HG03060 (cell line): ENCODE results near the gene GHDC.
"Not testable (repeated sequence)": the region's sequence is repeated elsewhere in the genome, so short reads cannot be mapped to it uniquely, and the experiment has no call there.

ENCODE experiments used
- ATAC-seq: cut with Tn5 transposase; IDR thresholded peaks from one replicate; pipeline ENCODE4 v1.9.1; 2021; ENCODE audit warnings: low read depth, moderate number of reproducible peaks; ENCODE audit not compliant: unreplicated experiment

Gene GHDC

DNA sequence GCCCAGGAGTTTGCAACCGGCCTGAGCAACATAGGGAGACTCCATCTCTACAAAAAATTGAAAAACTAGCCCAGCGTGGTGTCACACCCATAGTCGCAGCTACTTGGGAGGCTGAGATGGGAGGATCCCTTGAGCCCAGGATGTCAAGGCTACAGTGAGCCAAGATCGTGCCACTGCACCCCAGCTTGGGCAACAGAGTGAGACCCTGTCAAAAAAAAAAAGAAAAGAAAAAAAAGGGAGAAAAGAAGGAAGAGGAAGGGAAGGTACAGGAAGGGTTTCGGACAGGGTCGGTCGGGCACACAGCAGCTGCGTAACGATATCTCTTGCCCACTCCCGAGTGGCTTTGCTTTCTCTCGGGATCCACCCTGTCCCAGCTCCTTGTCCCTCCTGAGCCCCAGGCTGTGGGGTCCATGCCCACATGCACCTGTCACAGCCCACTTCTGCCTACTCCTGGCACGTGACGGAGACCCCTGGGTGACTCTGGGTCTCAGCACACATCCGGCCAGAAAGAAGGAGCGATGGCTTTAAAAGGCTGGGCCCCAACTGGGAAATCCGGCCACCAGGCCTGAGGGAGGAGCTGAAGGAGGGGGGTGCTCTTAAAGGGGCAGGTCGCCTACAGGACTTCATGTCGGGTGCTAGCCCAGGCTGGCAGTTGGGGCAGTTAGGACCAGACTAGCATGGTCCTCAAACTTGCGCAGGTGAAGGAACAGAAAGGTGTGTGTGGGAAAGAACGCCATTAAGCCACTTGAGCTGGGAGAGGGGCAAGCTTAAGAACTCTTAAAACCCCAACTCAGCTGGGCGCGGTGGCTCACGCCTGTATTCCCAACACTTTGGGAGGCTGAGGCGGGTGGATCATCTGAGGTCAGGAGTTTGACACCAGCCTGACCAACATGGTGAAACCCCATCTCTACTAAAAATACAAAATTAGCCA, at the start of gene GHDC:
GHDC (minus strand) TSS at position 526 of the 931 bp plus-strand sequence. CDS start 913 bp downstream, outside the sequence.
- no peak for ATAC-seq

- ATAC-seq: no peak
Observed at GRCh38 chr17:42243493-42243982, 49.2 kb upstream of the GHDC start.

DNA sequence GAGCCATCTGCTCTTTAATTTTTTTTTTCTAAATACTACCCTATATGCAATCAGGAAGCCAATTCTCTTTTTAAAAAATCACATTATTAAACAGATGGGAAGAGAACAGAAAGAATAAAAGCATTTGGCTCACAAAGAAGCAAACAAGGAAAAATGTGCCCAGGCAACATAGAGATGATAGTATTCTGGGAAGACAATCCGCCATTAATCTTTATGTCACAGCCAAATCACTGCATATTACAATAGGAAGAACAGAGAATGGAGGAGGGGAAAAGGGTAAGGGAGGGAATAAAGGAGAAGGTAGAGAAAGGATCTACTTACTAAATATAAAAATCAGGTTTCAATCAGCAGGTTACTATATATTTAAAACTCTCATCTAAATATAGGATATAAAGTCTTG, 47.6 kb upstream of the GHDC start:
- ATAC-seq: no peak

GRCh38 chr17:42240863-42241262, 46.6 kb upstream of the GHDC start:
- ATAC-seq: not testable (repeated sequence)

GRCh38 chr17:42240201-42240600, 45.9 kb upstream of the GHDC start:
- no peak for ATAC-seq

GRCh38 chr17:42239576-42239975, 45.3 kb upstream of the GHDC start:
- ATAC-seq: not testable (repeated sequence)

GRCh38 chr17:42236760-42237159, 42.5 kb upstream of the GHDC start:
- ATAC-seq: no peak

DNA sequence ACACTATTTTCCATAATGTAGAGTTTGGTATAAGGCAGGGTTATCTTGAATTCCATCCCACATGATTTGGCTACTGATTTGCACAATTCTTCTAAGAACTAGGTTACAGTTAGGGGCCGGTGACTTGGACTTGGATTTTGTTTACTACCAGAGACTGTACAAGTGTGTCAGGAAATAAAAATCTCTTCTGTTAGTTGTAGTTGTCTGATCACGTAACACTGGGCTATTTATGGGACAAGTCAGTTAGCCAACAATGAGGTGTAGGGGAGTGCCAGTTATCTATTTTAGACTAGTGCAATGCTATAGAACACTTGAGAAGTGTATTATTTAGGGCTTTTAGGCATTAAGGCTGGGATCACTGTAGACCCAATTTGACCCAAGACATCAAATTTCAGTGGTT, 39.7 kb upstream of the GHDC start:
- ATAC-seq: no peak

DNA sequence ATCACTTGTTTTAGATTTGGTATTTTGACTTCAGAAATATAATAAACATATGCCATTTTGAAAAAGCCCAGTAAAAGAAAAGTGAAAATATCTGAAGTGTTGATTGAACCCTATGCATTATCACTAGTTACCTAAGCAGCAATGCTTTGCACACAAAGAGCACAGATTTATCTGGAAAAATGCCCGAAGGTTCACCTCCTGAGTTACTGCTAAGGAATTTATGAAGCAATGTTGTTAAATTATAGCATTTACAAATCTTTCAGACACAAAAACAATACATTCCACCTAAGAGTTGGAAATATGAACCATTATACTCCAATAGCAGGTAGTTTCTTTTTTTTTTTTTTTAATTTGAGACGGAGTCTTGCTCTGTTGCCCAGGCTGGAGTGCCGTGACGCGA, 38.9 kb upstream of the GHDC start:
- no peak for ATAC-seq

GRCh38 chr17:42230225-42230624, 35.9 kb upstream of the GHDC start:
- ATAC-seq: no peak

GRCh38 chr17:42227849-42228700, 33.8 kb upstream of the GHDC start:
- ATAC-seq: no peak

DNA sequence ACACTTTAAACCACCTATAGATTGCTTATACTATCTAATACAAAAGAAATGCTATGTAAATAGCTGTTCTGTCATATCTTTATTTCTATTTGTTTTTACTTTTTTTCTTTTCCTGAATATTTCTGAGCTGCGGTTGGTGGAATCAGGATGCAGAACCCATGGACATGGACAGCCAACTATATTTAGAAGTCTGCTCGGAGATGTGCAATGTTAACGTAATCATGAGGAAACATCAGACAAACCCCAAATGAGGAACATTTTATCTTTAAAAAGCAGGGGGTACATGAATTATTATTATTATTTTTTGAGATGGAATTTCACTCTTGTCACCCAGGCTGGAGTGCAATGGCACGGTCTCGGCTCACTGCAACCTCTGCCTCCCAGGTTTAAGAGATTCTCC, 31.4 kb upstream of the GHDC start:
- ATAC-seq: no peak

- ATAC-seq: no peak
Observed at GRCh38 chr17:42224651-42225050, 30.4 kb upstream of the GHDC start.

DNA sequence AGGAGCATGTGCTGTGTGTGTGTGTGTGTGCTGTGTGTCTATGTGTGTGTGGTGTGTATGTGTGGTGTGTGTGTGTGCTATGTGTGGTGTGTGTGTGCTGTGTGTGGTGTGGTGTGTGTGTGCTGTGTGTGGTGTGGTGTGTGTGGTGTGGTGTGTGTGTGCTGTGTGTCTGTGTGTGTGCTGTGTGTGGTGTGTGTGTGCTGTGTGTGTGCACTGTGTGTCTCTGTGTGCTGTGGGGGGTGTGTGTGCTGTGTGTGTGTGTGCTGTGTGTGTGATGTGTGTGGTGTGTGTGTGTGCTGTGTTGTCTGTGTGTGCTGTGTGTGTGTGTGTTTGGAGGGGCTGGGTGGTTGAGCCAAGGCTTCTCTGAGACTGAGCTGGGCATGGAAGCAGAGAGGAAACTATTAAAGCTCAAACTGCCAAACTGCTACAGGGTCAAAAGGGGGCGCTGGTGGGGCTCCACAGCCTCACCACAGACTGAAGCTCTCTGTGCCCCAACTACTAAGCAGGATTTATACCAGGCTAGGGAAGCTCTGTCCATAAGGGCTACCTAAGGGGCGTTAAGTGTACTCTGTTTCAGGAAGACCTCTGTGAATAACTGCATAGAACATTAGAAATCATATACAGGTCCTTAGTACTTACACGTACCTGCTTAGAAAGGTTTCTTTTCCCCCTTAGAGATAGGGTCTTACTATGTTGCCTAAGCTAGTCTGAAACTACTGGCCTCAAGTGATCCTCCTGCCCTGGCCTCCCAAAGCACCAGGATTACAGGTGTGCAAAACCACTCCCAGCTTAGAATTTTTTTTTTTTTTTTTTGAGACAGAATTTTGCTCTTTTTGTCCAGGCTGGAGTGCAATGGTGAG, 27.8 kb upstream of the GHDC start:
- no peak for ATAC-seq

DNA sequence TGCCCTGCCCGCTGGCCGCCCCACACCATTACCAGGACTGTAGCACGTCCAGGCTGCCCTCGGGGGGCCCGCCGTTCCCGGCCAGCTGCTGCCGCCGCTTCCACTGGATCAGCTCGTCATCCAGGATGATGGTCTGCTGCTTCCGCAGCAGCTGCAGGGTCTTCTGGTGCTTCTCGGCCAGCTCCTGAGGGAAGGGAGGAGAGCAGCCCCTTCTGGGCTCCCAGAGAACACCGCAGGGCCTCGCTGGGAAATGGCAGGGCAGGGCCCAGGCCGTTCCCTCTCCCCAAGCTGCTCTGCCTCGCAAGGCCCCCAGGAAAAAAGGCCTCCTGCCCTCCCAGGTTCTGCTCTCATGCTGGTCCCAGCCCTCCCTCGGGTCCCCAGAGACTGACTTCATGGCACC, 25.0 kb upstream of the GHDC start:
- ATAC-seq: not testable (repeated sequence)

DNA sequence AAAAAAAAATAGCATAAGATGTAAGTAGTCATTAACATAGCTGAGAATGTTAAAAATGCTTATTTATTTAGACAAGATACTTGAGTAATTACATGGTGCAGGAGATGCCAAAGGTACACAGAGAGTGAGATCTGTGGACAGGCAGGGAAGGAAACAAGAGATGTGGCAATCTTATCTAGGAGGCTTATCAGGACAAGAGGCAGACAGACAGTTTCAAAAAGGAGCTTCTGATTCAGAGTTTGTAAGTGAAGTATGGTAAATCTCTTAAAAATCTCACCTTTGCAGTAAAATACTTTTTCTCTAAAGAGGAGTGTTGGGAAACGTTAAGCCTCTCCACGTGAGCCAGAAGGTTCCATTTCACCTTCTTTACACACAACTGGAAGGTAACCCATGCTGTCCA, 19.9 kb upstream of the GHDC start:
- no peak for ATAC-seq

- ATAC-seq: no peak
Observed at GRCh38 chr17:42212382-42212781, 18.1 kb upstream of the GHDC start.

GRCh38 chr17:42211921-42212341, 17.6 kb upstream of the GHDC start:
- not testable (repeated sequence) for ATAC-seq

GRCh38 chr17:42210046-42210445, 15.8 kb upstream of the GHDC start:
- no peak for ATAC-seq

- ATAC-seq: not testable (repeated sequence)
Observed at GRCh38 chr17:42206153-42206612, 11.9 kb upstream of the GHDC start.
